Liver (tissue), 9 donors: ENCODE data around the gene CHEK2. TPM values are rescaled to one million over a fixed set of nuclear protein-coding genes. Genes with fewer than 3 reads are reported as not detected.

ENCODE experiments used
- DNase-seq: peaks from one replicate; pipeline ENCODE4 v3.0.0-alpha.2; 2017; ENCODE audit warnings: low spot score
- H3K27ac ChIP-seq, 2 donors: one replicate each; pipeline ENCODE4 v1.7.0; 2013; ENCODE audit warnings: inconsistent platforms in 2 of 2, low read length in 2 of 2, control low read depth in 1 of 2, low read depth in 1 of 2, mild to moderate bottlenecking in 1 of 2
- H3K27me3 ChIP-seq, 4 donors: one replicate each; pipeline versions ENCODE4 v1.6.1 to v1.7.0; 2013; ENCODE audit warnings: low read length in 3 of 4, inconsistent platforms in 1 of 4, mild to moderate bottlenecking in 1 of 4, moderate library complexity in 1 of 4; ENCODE audit not compliant: control insufficient read depth in 4 of 4, insufficient read depth in 4 of 4
- H3K36me3 ChIP-seq, 4 donors: one replicate each; pipeline versions ENCODE4 v1.6.1 to v1.7.0; 2013; ENCODE audit warnings: low read length in 3 of 4, mild to moderate bottlenecking in 3 of 4, low read depth in 1 of 4, moderate library complexity in 1 of 4; ENCODE audit not compliant: control insufficient read depth in 4 of 4, insufficient read depth in 3 of 4
- H3K4me1 ChIP-seq, 4 donors: one replicate each; pipeline versions ENCODE4 v1.6.1 to v1.7.0; 2013; ENCODE audit warnings: low read length in 3 of 4, mild to moderate bottlenecking in 3 of 4, moderate library complexity in 1 of 4; ENCODE audit not compliant: control insufficient read depth in 4 of 4, insufficient read depth in 4 of 4
- H3K4me3 ChIP-seq, 3 donors: one replicate each; pipeline versions ENCODE4 v1.6.1 to v1.7.0; 2013; ENCODE audit warnings: low read length in 3 of 3, control low read depth in 1 of 3, low read depth in 1 of 3, mild to moderate bottlenecking in 1 of 3
- H3K9ac ChIP-seq, 2 donors: one replicate each; pipeline ENCODE4 v1.7.0; 2013; ENCODE audit warnings: low read length in 2 of 2, mild to moderate bottlenecking in 2 of 2, moderate library complexity in 2 of 2, control low read depth in 1 of 2, low read depth in 1 of 2
- H3K9me3 ChIP-seq, 4 donors: one replicate each; pipeline versions ENCODE4 v1.6.1 to v1.7.0; 2013; ENCODE audit warnings: low read length in 3 of 4; ENCODE audit not compliant: control insufficient read depth in 4 of 4
- EGR1 ChIP-seq, 2 donors: IDR thresholded peaks; 2 replicates each; pipeline ENCODE4 v1.6.1; 2016 to 2018; ENCODE audit warnings: antibody characterized with exemption in 2 of 2, low read depth in 2 of 2
- FOXA1 ChIP-seq: IDR thresholded peaks from 2 replicates; pipeline ENCODE4 v1.6.1; 2016; ENCODE audit warnings: antibody characterized with exemption
- FOXA2 ChIP-seq: IDR thresholded peaks from 2 replicates; pipeline ENCODE4 v1.6.1; 2016; ENCODE audit warnings: antibody characterized with exemption
- GABPA ChIP-seq, 2 donors: IDR thresholded peaks in 1 of 2; conservative IDR thresholded peaks in 1 of 2; 2 replicates each; pipeline ENCODE4 v1.6.1; 2016; ENCODE audit warnings: antibody characterized with exemption in 2 of 2, mild to moderate bottlenecking in 1 of 2, moderate library complexity in 1 of 2
- HNF4A ChIP-seq, 2 donors: conservative IDR thresholded peaks; 2 replicates each; pipeline ENCODE4 v1.6.1; 2016; ENCODE audit warnings: antibody characterized with exemption in 2 of 2, mild to moderate bottlenecking in 2 of 2
- HNF4G ChIP-seq: IDR thresholded peaks from 2 replicates; pipeline ENCODE4 v1.6.1; 2016; ENCODE audit warnings: antibody characterized with exemption
- JUND ChIP-seq, 2 donors: IDR thresholded peaks; 2 replicates each; pipeline ENCODE4 v1.6.1; 2016; ENCODE audit warnings: antibody characterized with exemption in 2 of 2
- NR2F2 ChIP-seq: IDR thresholded peaks from 2 replicates; pipeline ENCODE4 v1.6.1; 2016; ENCODE audit warnings: antibody characterized with exemption
- RAD21 ChIP-seq, 2 donors: IDR thresholded peaks; 2 replicates each; pipeline ENCODE4 v1.6.1; 2016; ENCODE audit warnings: antibody characterized with exemption in 2 of 2, mild to moderate bottlenecking in 2 of 2
- RXRA ChIP-seq, 2 donors: IDR thresholded peaks; 2 replicates each; pipeline ENCODE4 v1.6.1; 2017 to 2018; ENCODE audit warnings: antibody characterized with exemption in 2 of 2, mild to moderate bottlenecking in 1 of 2
- SP1 ChIP-seq: IDR thresholded peaks from 2 replicates; pipeline ENCODE4 v1.6.1; 2018; ENCODE audit warnings: antibody characterized with exemption, mild to moderate bottlenecking
- TAF1 ChIP-seq: conservative IDR thresholded peaks from 2 replicates; pipeline ENCODE4 v1.6.1; 2016; ENCODE audit warnings: antibody characterized with exemption, mild to moderate bottlenecking
- YY1 ChIP-seq: IDR thresholded peaks from 2 replicates; pipeline ENCODE4 v1.6.1; 2016; ENCODE audit warnings: antibody characterized with exemption, mild to moderate bottlenecking
- WGBS: extraction: QIAGEN DNeasy Blood & Tissue Kit; methylation state at CpG from one replicate; pipeline ENCODE4 v1.1.7; 2013; 5-methylcytosine and 5-hydroxymethylcytosine counted together
- polyA plus RNA-seq, 2 donors: library from polyadenylated mRNA; stranded (reverse) in 1 of 2; unstranded in 1 of 2; fragments of 200-250 nt in 1 of 2; fragments of >200 nt in 1 of 2; fragmentation: Nextera tagmentation in 1 of 2; extraction: Ambion mirVana in 1 of 2; gene quantifications; one replicate each; pipeline versions ENCODE4 v1.2.1 to v1.2.3, GENCODE V29; 2013 to 2015
- total RNA-seq, 2 donors: library from RNA; depleted of rRNA; stranded (reverse); fragments of >200 nt; gene quantifications; one replicate each; pipeline ENCODE4 v1.2.3, GENCODE V29; 2014
- TF ChIP-seq, protein P1 (sequence below): IDR thresholded peaks from 2 replicates; pipeline ENCODE4 v1.6.1; 2016; ENCODE audit warnings: antibody characterized with exemption
- TF ChIP-seq, protein P2 (sequence below): IDR thresholded peaks from 2 replicates; pipeline ENCODE4 v1.6.1; 2016; ENCODE audit warnings: antibody characterized with exemption
- TF ChIP-seq, protein P3 (sequence below): fragments of 150-350 bp; IDR thresholded peaks from 2 replicates; pipeline ENCODE4 v1.5.1; 2017; ENCODE audit warnings: improper control_type of control experiment, low read depth, low read length; ENCODE audit not compliant: missing input control
- TF ChIP-seq, protein P4 (sequence below): IDR thresholded peaks from 2 replicates; pipeline ENCODE4 v1.6.1; 2016; ENCODE audit warnings: antibody characterized with exemption
- TF ChIP-seq, protein P5 (sequence below): IDR thresholded peaks from 2 replicates; pipeline ENCODE4 v1.6.1; 2016; ENCODE audit warnings: antibody characterized with exemption, mild to moderate bottlenecking
- donor health status: healthy.
- donor health status: healthy.
- donor health status: healthy.
- donor health status: healthy.
- donor health status: healthy.

The CHEK2 gene
- total and polyA plus RNA-seq, 4 donors = 1.4 to 10.6 (median 2.8) TPM

DNA sequence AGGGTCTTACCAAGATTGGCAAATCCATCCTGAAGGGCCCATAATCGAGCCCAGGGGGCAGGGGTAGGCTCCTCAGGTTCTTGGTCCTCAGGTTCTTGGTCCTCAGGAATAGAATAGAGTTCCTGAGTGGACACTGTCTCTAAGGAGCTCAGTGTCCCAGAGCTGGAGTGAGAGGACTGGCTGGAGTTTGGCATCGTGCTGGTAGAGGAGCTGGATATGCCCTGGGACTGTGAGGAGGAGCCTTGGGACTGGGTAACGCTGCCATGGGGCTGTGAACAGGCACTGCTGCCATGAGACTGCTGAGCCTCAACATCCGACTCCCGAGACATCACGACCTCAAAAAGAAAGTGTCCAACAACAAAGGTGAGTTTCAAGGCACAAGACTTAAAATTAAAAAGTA is 7.2 kb downstream of the CHEK2 start:
- 96% methylated on average over 6 of the region's 6 CpGs for WGBS

DNA sequence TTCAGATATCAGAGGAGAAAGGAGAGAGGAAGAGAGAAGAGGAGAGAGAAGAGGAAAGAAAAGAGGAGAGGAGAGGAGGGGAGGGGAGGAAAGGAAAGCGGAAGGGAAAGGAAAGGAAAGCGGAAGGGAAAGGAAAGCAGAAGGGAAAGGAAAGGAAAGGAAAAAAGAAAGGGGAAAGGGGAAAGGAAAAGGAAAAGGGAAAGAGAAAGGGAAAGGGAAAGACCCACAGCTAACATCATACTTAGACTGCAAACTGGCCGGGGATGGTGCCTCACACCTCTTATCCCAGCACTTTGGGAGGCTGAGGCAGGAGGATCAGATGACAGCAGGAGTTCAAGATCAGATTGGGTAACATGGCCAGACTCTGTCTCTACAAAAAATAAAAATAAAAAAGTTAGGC is 11.4 kb downstream of the CHEK2 start:
- H3K27ac ChIP-seq = no peak overlapping the region
- no peak for DNase-seq
- no peaks in the 10 kb centered on the region for H3K36me3 ChIP-seq
- H3K4me1 ChIP-seq = no peaks in the 10 kb centered on the region
- H3K4me3 ChIP-seq = no peak overlapping the region
- WGBS = 89% methylated on average over 3 of the region's 3 CpGs
- no peaks in the 10 kb centered on the region for H3K27me3 ChIP-seq
- H3K9ac ChIP-seq = no peak overlapping the region
- no peaks in the 10 kb centered on the region for H3K9me3 ChIP-seq
- TF ChIP-seq EGR1 (IDR thresholded peaks at IDR 0.05; ENCODE audit: low read depth in 2 of 2) = no peak
- no peak for TF ChIP-seq NR2F2
- no peak for TF ChIP-seq JUND (IDR thresholded peaks at IDR 0.05)
- TF ChIP-seq SP1 = no peak
- TF ChIP-seq YY1 = no peak
- no peak for TF ChIP-seq FOXA1
- TF ChIP-seq TAF1 = no peak

More for the DNA sequence above, 7.2 kb downstream of the CHEK2 start:
- H3K4me3 ChIP-seq = no peak overlapping the region
- TF ChIP-seq HNF4G = no peak
- TF ChIP-seq, protein P1, sequence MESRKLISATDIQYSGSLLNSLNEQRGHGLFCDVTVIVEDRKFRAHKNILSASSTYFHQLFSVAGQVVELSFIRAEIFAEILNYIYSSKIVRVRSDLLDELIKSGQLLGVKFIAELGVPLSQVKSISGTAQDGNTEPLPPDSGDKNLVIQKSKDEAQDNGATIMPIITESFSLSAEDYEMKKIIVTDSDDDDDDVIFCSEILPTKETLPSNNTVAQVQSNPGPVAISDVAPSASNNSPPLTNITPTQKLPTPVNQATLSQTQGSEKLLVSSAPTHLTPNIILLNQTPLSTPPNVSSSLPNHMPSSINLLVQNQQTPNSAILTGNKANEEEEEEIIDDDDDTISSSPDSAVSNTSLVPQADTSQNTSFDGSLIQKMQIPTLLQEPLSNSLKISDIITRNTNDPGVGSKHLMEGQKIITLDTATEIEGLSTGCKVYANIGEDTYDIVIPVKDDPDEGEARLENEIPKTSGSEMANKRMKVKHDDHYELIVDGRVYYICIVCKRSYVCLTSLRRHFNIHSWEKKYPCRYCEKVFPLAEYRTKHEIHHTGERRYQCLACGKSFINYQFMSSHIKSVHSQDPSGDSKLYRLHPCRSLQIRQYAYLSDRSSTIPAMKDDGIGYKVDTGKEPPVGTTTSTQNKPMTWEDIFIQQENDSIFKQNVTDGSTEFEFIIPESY = no peak
- no peak for TF ChIP-seq NR2F2
- TF ChIP-seq RAD21 (IDR thresholded peaks at IDR 0.05) = no peak
- no peak for TF ChIP-seq GABPA (IDR thresholded peaks at IDR 0.05 in 1 of 2, conservative IDR thresholded peaks at IDR 0.05 in 1 of 2)
- no peak for TF ChIP-seq TAF1
- no peak for TF ChIP-seq FOXA1
- TF ChIP-seq FOXA2 = no peak
- TF ChIP-seq, protein P2, sequence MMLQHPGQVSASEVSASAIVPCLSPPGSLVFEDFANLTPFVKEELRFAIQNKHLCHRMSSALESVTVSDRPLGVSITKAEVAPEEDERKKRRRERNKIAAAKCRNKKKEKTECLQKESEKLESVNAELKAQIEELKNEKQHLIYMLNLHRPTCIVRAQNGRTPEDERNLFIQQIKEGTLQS = no peak
- TF ChIP-seq YY1 = no peak
- TF ChIP-seq, protein P3, sequence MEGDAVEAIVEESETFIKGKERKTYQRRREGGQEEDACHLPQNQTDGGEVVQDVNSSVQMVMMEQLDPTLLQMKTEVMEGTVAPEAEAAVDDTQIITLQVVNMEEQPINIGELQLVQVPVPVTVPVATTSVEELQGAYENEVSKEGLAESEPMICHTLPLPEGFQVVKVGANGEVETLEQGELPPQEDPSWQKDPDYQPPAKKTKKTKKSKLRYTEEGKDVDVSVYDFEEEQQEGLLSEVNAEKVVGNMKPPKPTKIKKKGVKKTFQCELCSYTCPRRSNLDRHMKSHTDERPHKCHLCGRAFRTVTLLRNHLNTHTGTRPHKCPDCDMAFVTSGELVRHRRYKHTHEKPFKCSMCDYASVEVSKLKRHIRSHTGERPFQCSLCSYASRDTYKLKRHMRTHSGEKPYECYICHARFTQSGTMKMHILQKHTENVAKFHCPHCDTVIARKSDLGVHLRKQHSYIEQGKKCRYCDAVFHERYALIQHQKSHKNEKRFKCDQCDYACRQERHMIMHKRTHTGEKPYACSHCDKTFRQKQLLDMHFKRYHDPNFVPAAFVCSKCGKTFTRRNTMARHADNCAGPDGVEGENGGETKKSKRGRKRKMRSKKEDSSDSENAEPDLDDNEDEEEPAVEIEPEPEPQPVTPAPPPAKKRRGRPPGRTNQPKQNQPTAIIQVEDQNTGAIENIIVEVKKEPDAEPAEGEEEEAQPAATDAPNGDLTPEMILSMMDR = no peak
- TF ChIP-seq SP1 = no peak
- no peak for TF ChIP-seq EGR1 (IDR thresholded peaks at IDR 0.05; ENCODE audit: low read depth in 2 of 2)
- no peak for TF ChIP-seq JUND (IDR thresholded peaks at IDR 0.05)
- TF ChIP-seq, protein P4, sequence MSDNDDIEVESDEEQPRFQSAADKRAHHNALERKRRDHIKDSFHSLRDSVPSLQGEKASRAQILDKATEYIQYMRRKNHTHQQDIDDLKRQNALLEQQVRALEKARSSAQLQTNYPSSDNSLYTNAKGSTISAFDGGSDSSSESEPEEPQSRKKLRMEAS = no peak
- TF ChIP-seq, protein P5, sequence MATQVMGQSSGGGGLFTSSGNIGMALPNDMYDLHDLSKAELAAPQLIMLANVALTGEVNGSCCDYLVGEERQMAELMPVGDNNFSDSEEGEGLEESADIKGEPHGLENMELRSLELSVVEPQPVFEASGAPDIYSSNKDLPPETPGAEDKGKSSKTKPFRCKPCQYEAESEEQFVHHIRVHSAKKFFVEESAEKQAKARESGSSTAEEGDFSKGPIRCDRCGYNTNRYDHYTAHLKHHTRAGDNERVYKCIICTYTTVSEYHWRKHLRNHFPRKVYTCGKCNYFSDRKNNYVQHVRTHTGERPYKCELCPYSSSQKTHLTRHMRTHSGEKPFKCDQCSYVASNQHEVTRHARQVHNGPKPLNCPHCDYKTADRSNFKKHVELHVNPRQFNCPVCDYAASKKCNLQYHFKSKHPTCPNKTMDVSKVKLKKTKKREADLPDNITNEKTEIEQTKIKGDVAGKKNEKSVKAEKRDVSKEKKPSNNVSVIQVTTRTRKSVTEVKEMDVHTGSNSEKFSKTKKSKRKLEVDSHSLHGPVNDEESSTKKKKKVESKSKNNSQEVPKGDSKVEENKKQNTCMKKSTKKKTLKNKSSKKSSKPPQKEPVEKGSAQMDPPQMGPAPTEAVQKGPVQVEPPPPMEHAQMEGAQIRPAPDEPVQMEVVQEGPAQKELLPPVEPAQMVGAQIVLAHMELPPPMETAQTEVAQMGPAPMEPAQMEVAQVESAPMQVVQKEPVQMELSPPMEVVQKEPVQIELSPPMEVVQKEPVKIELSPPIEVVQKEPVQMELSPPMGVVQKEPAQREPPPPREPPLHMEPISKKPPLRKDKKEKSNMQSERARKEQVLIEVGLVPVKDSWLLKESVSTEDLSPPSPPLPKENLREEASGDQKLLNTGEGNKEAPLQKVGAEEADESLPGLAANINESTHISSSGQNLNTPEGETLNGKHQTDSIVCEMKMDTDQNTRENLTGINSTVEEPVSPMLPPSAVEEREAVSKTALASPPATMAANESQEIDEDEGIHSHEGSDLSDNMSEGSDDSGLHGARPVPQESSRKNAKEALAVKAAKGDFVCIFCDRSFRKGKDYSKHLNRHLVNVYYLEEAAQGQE = no peak
- no peak for TF ChIP-seq HNF4A (conservative IDR thresholded peaks at IDR 0.05)
- no peak for TF ChIP-seq RXRA (IDR thresholded peaks at IDR 0.05)
- no peaks in the 10 kb centered on the region for H3K9me3 ChIP-seq
- H3K36me3 ChIP-seq = no peaks in the 10 kb centered on the region
- H3K4me1 ChIP-seq = no peaks in the 10 kb centered on the region
- no peak overlapping the region for H3K9ac ChIP-seq
- DNase-seq = no peak
- no peaks in the 10 kb centered on the region for H3K27me3 ChIP-seq
- H3K27ac ChIP-seq = no peak overlapping the region
